Dedifferentiated amniotic fluid mesenchymal stem cell (primary cell): ENCODE measurements around the gene FOXB2.
"Not testable (repeated sequence)": the region's sequence is repeated elsewhere in the genome, so short reads cannot be mapped to it uniquely, and the experiment has no call there.

Experiments
- DNase-seq: peaks from one replicate; pipeline ENCODE4 v3.0.0-alpha.2; 2016; ENCODE audit errors: extremely low spot score

Gene FOXB2

DNA sequence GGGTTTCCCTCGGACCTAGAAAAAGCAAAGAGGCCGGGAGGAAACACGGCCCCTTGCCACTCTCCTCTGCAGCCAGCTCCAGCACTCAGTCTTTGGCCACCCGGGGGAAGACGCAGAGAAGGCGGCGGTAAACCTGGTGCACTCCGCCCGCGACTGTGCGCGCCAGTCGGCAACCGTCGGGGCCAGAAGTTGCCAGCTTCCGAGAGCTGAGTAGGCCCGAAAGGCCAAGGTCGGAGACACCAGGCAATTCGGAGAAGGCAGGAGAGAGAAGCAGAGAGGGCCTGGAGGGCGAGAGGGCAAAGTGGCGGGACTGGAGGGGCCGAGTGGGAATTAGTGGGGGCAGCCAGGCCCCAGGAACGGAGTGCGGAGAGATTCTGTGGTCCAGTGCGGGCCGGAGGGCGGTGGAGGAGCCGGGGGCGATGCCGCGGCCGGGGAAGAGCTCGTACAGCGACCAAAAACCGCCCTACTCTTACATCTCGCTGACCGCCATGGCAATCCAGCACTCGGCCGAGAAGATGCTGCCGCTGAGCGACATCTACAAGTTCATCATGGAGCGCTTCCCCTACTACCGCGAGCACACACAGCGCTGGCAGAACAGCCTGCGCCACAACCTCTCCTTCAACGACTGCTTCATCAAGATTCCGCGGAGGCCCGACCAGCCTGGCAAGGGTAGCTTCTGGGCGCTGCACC lies at the start of gene FOXB2:
TSS of gene FOXB2 (plus strand) at position 420 of the 690 bp plus-strand sequence. CDS start at position 420, 0 bp downstream.
- DNase-seq = no peak

DNA sequence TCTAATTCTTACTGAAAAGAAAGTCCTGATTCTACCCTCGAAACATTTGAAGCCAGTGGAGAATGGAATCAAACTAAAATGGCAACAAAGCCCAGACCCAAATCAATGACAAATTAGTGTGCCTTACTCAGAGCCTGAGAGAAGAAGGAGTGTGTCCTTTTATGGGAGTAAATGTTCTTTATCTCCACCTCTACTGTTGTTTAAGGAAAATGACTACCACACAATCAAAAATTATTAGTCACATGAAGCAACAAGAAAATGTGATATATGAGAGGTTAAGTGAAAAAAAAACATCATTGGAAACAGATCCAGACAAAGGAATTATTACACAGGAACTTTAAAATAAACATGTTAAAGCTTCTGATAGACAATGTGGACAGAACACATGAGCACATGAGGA lies 49.7 kb upstream of the FOXB2 start:
- no peak for DNase-seq

DNA sequence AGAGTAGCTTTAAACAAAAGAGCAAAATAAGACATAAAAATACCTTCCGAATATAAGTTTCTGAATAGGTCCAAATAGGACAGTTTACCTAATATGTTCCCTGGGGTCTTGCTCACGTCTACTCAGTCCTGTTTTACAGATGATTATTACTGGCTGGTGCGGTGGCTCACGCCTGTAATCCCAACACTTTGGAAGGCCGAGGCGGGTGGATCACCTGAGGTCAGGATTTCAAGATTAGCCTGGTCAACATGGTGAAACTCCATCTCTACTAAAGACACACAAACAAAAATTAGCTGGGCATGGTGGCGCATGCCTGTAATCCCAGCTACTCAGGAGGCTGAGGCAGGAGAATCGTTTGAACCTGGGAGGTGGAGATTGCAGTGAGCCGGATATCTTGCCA lies 40.6 kb upstream of the FOXB2 start:
- not testable (repeated sequence) for DNase-seq

DNA sequence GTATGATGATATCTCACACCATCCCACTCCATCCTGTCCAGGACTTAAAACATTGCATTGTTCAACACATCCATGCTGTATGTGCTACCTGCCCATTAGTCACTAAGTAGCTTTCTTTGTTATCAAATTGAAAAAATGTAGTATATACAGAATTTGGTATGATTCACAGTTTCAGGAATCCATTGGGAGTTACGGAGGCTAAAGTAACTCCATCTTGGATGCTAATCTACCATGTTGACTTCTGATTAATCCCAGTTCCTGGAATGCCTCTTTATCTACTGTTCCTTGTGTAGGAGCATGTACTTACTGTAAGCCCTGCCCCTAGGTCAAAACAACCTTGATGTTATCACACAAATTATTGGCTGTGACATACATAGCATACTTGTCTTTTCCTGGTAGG lies 38.9 kb upstream of the FOXB2 start:
- DNase-seq = no peak

DNA sequence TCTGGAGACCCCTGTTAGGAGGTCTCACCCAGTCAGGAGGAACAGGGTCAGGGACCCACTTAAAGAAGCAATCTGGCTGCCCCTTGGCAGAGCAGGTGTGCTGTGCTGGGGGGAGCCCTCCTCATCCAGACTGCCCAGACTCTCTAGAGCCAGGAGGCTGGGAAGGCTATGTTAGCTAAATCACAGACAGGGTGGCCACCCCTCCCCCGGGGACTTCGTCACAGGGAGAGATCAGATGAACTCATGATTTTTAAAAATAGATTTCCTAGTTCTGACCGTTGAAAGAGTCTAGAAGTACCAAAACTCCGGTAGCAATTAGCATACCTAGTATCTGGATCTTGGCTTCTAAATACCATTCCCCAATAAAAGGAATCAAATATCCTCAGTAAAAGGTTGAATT lies 35.0 kb upstream of the FOXB2 start:
- DNase-seq = no peak

DNA sequence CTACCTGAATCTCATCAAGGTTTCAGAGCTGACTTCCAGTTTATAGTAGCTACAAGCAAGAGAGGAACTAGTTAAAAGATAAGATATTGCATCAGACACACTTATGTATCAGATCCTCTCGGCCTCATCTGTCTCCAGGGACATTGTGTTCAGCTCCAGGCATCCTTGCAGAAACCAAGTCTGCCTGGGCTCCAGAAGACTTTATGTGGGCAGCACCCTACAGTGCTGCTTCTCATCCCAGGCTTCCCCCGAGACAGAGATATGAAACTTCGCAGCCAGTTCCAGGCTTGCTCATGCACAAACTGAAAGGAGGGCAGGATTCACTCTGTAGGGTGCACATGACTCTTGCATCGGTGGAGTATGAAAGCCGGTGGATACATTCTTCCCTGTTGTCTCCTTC lies 33.9 kb upstream of the FOXB2 start:
- DNase-seq = no peak

DNA sequence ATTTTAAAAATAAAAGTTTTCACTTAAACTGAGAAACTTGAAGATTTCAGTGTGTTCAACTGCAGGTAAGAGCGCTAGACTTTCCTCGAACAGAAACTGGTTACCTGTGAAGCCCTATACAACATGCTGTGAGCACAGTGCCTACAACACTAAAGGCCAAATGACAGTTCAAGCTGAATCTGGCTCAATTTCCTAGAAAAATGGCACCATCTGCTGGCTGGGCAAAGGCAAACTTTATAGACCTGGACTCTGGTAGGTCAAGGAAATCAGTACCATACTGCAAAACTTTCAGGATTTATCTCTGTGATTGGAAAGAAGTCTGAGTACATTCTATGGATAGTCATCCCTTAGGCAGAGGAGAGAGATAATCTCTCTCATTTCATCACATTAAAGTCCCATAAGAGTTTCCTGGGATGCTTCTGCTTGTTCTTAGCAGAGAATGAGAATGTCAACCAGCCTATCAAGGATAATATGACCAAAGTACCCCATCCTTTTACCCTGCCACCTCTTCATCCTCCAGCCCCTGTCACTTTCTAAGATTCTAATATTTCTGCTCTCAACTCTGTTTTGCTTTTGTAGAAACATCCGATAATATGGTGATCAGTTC lies 31.8 kb upstream of the FOXB2 start:
- peak; percentile 17 for DNase-seq

DNA sequence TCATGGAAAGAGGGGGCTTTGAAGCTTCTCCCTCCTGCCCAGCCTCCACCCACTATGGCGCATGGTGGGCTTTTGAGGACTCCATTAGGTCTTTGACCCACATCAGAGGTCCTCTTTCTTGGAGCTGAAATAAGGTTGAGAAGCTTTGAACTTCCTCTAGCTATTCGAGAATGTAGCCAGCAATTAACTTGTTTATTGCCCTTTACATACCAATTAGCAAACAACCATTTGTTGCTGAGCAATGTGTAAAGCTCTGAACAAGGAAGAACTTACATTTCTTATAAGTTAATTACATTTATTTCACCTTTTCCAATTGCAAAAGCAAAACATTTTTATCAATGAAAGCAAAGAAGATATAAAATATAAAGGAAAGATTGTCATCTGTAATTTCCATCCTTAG lies 30.5 kb upstream of the FOXB2 start:
- no peak for DNase-seq

DNA sequence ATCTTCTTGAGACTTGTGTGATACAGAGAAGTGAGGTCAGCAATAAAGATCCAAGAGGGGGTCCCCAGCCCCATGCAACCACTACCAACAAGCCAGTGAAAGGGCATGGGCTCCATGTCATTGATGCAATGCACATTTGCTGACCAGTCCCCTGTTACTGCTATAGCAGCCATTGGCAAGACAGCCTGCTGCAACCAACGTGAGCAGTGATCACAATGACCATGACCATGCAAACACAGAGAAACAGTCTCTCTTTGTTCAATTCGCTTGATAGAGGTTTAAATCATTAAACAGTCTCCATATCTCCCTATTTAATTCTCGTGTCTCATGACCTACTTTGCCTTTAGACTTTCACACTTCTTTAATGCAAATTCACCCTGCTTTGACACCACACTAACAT lies 30.0 kb upstream of the FOXB2 start:
- no peak for DNase-seq

DNA sequence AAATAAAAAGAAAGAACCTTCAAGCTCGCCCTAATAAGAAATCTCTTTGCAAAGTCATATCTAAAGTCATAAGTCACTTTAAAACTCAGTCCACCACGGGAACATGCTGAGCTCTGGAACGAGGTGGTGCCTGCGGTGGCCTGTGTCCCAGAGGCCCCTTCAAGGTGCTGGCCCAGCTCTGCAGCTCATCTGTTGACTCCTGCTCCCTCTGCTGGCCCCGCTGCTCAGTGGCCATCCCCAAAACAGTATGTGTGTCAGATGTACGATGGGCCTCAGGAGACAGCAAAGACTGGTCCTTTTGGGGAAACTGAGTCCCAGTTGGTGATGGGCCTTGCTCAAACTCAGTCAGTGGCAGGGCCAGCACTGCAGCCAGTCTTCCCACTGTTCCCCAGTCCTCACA lies 22.8 kb upstream of the FOXB2 start:
- DNase-seq = peak; percentile 46

DNA sequence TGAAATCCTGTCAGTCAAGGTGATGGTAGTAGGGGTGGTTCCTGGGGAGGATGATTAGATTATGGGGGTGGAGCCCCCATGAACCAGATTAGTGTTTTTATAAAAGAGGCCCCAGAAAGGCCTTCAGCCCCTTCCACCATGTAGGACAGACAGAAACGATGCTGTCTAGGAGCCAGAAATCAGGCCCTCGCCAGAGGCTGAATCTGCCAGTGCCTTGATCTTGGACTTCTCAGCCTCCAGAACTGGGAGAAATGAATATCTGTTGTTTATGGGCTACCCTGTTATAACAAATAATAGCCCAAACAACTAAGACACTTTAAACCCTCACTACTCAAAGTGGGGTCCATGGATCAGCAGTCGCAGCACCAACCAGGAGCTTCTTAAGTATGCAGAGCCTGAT lies 20.2 kb upstream of the FOXB2 start:
- DNase-seq = no peak

DNA sequence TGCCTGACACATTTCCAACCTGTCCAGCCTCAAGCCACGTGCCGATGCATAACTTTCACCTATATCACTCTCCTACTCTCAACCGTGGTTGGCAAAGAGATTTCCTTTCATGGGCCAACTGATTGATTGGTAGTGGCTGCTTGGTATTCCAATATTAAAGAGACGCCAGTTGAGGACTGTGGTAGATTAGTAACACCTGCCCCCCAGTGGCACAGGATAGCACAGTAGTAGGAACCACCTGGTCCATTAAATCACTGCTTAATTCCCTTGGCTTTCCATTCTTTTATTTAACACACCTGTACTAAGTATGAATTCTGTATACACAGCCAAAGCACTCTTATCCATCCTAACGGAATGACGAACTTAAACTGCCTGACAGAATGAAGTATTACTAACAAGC lies 19.1 kb upstream of the FOXB2 start:
- DNase-seq = no peak

DNA sequence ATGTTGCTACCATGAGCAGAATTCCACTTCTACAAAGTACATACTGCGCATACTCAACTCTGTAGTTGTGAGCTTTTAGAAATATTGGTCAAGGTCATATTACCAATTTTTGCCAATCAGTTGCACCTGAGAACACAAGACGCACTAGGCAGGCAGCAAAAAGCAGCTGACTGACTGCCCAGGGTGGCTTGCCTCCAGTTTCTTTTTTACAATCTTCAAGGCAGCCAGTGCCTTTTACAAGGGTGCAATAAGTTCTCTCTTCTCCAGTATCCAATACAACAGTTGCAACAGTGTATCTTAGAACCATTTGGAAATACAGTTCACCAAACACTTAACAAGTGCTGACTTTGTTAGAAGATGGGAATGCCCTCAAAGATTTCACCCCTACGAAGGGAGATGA lies 16.1 kb upstream of the FOXB2 start:
- DNase-seq = no peak

DNA sequence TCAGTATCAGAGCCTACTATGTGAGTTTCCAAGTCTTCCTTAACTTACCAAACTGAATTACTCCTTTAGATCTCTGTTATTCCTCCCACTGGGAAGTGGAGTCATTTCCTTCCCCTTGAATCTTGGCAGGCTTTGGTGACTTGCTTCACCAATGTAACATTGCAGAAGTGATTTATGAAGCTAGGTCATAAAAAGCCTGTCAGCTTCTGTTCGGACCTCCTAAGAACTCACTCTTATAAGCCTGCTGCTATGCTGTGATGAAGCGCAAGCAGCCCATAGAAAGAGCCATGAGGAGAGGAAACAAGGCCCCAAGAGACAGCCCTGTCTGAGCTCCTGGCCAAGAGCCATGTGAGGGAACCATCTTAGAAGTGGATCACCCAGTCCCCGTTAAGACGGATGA lies 14.2 kb upstream of the FOXB2 start:
- DNase-seq = no peak

DNA sequence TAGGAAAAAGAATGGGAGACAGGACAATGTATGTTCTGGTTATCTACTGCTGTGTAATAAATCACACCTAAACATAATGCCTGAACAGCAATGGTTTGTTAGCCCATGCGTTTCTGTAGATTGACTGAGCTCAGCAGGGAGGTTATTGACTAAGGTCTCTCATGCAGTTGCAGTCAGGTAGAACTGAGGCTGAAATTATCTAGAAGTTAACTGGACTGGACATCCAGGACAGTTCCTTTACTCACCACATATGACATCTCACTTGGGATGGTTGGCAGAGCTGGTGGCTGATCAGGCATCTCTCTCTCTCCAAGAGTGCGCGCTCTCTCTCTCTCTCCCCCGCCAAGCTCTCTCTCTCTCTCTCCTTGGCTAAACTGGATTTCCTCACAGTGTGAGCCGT lies 8.9 kb upstream of the FOXB2 start:
- no peak for DNase-seq

DNA sequence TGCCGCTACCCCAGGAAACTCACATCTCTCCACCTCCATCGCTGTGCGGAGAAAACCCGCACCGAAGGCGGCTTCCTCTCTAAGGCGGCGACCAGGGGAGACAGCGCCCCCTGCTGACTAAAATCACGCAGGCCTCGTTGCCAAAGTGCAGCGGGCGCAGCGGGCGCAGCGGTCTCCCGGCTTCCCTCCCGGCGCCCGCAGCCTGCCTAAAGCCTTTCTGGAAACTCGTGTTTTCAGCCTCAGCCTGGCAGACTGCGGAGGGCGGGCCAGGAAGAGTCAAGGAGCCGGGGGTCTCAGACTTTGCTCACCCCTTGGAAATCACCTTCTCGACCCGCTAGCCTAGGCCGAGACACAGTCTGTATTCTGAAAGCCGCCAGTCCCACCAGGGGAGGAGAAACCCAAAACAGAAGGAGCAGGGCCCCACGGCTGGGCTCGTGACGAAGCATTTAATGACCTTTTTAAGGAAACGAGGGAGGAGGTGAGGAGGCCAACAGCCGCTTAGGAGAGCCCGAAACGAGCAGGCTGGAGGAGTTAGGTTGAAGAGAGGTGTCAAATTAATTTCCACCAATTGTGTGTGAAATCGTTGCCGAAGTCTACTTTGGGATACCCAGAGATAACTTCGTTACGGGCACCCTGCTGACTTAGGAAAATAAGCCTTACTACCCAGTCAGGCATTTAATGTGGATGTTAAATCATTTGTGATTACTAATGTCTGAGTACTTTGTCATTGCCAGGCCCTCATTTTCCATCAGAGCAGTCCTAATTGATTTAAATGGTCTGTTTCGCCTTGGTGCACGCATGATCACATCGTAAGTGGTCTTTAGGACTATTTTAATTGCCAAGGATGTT lies 7.3 kb upstream of the FOXB2 start:
- no peak for DNase-seq

DNA sequence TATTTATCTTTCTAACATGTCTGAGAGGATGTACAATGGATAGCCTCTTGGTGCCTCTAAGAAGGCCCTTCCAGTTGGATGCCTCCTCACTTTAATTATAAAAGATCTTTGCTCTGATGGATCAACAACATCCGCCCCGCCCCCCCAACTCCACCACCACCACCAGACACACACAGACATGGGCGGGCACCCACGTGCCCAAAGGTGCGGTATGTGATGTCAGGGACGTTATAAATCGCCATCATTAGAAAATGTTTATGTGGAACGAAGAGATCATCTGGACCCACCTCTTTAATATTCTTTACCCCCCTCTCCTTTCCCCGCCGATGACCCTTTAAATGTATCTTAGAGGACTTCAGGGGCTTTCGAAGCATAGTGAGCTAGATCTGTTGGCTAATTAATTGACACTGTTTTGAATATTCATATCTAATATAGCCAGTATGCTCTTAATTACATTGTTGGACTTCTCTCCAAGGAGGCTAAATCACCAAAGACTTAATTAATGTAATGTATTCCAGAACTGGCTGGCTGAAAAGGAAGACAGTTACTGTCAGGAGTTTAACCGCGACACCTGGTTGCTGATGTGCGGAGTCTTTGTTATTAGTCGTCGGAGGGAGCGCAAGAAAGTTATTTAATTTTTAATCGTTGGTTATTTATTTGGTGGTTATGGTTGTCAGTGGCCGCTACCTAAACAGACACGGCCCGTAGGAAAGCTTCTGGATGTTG lies 6.1 kb upstream of the FOXB2 start:
- no peak for DNase-seq

DNA sequence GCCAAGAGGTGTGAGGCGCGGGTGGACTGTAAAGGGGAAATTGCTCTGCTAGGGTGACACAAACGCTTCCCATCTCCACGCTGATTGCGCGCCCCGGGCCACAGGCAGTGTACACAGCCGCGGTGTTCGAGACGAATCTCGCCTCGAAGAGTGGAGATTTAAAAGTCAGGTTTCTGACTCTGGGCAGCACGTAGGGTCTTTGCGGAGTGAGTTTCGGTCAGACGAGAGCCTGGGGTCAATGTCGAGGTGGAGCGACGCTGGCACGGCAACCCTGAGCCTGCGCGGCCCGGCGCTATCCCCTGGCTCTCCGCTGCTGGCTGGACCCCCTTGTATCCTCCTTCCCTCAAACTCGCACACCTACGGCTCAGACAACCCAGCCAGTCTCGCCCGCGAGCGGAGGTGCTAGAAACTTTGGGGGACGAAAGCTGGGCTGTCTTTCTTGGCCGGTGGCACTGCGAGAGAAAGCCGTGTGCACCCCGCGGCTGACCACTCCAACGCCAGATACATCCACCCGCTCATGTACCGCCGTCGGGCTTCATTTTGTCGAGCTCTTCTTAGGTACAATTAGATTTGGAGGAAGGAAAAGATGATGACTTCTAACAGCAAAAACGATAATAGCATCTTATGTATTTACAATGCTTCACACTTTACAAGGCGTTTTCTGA lies 5.4 kb upstream of the FOXB2 start:
- DNase-seq = no peak

DNA sequence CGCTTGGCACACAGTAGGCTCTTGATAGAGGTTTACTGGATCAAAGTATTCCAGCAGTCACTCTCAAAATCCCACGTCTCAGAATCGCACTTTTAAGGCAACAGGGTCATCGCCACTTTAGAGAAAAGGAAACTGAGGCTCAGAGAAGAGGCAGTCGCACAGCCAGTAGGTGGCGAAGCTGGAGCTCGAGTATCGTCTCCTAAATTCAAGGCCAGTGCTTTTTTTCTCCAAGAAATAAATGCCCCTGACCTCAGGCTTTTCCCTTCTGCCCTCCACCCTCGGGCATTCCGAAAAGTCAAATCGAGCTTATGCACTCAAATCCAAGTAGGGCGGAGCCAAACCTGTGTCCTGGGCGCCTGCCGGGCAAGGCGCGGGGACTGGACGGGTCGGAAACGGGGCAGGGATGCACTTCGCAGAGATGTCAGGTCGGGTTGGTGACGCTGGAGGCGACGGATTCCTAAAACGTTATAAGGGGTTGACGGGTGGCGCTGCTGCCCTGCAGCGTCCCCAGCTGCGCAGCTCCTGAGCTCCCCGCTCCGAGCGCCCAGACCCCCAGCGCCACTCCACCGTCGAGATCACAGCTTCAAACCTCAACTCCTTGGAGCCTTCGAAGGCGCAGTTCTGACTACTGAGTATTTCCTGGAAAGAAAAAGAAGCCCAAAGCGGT lies 4.7 kb upstream of the FOXB2 start:
- DNase-seq = no peak

DNA sequence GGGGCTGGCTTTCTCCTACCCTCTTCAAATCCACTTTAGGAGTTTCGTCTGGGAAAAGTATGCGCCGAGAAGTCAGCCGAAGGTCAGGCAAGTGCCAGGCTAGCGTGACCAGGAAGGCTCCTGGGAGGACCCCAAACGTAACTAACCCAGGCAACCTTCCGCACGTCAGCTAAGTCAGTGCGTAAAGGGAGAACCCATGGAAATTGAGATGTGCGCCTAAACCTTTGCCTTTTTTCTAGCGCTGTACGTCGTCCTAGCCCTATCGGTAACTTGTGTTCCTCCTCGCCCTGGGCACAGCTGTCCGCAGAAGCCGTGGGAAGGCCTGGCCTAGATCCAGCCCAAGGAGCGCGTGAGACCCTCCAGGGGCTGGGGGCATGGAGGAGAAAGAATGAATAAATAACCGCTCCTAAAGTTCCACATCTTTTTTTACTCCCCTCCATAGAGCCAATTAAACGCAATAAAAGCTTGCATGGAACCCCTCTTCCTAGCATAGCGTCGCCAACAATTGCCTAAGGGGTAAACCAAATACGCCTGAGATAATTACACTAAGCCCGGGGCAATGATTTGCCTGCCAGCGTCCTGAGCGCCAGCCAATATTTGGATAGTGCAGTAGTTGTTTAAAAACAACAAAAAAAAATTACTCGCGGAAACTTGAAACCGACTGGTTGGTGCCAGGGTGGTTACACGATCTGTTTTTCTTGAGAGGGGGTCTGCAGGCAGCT lies 4.0 kb upstream of the FOXB2 start:
- DNase-seq = no peak

DNA sequence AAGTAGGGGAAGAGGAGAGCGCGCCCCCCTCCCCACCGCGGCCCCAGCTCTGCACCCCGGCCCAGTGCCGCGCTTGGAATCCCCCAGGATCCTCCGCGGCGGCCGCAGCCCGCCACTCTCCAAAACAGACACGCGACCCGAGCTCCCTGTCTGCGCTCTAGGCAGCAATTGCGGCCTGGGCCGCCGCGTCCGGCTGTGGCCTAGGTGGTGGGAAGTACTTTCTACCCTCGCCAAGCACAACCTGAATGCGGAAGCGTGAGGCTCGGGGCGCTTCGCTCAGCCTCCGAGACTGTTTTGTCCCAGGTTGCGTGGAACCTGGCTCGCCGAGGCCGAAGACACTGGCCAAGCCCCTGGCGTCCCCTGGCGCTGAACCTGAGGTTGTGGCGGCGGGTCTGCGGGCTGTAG lies 3.3 kb upstream of the FOXB2 start:
- DNase-seq = no peak
